Right lobe of liver (tissue), 4 donors: ENCODE data around the gene ANK2.

Experiments
- POLR2A ChIP-seq: fragments of 450-650 bp; IDR thresholded peaks from one replicate; pipeline ENCODE4 v1.6.1; 2017; ENCODE audit warnings: antibody characterized with exemption, mild to moderate bottlenecking
- TF ChIP-seq, protein P1 (sequence below), 4 donors: fragments of 200-600 bp in 3 of 4; fragments of 450-650 bp in 1 of 4; IDR thresholded peaks; one replicate each; pipeline versions ENCODE4 v1.5.1 to v1.8.0; 2016 to 2022; ENCODE audit warnings: antibody characterized with exemption in 4 of 4, mild to moderate bottlenecking in 2 of 4
- donor health status: DM: no; HTN: no; CAD: no.
- donor health status: DM: no; HTN: no; CAD: no.
- donor health status: DM: no; HTN: yes; CAD: no.

DNA sequence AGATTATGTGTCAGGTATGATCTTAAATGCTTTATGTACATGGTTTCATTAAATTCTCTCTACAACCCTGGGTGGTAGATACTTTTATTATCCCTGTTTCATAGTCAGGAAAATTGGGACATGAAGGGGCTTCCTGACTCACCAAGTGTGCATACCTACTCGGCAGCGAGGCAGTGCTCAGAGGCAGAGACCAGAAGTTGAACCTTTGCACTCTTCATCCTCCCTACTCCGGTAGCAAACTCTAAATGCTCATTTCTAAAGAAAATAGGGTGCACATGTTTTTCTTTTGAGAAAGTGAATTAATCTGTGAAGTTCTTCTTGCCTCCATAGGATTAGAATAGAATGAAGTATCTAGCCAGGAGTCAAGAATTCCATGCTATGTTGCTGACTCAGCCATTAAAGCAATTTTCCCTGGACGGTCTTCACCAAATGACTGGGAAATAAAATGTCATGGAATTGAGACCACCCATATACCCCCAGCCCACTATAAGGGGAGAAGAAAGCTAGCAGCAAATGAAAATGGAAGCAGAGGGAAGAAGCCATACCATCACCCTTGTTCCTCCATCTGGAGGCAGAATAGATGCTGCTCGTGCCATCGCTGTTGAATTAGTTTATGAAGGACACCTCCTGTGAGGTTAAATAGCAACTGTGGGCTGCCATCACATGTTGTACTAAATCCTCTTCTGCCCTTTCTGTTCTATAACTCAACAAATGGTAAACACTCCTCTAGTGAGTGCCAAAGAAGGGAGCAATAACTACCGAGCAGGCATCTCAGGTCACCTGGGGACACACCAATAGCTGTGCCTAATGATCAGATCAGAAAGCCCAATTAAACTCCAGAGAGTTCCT, 356.6 kb downstream of the ANK2 start:
- TF ChIP-seq, protein P1, sequence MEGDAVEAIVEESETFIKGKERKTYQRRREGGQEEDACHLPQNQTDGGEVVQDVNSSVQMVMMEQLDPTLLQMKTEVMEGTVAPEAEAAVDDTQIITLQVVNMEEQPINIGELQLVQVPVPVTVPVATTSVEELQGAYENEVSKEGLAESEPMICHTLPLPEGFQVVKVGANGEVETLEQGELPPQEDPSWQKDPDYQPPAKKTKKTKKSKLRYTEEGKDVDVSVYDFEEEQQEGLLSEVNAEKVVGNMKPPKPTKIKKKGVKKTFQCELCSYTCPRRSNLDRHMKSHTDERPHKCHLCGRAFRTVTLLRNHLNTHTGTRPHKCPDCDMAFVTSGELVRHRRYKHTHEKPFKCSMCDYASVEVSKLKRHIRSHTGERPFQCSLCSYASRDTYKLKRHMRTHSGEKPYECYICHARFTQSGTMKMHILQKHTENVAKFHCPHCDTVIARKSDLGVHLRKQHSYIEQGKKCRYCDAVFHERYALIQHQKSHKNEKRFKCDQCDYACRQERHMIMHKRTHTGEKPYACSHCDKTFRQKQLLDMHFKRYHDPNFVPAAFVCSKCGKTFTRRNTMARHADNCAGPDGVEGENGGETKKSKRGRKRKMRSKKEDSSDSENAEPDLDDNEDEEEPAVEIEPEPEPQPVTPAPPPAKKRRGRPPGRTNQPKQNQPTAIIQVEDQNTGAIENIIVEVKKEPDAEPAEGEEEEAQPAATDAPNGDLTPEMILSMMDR (IDR thresholded peaks at IDR 0.05): no peak
- TF ChIP-seq POLR2A: no peak
